Measurements from ENCODE around the gene C19orf81.

The C19orf81 gene

GRCh38 chr19:50629801-50630200, 19.4 kb upstream of the C19orf81 start:
- DNase-seq: no peak

- DNase-seq: no peak
These were observed 17.0 kb upstream of the C19orf81 start for GRCh38 chr19:50632151-50632835.

GRCh38 chr19:50633359-50633758, 15.9 kb upstream of the C19orf81 start:
- no peak for DNase-seq

- DNase-seq: no peak
These were observed 15.3 kb upstream of the C19orf81 start for GRCh38 chr19:50633973-50634372.

- DNase-seq: no peak
These were observed 12.7 kb upstream of the C19orf81 start for GRCh38 chr19:50636317-50637085.

GRCh38 chr19:50638600-50638999, 10.6 kb upstream of the C19orf81 start:
- DNase-seq: no peak

GRCh38 chr19:50639121-50640112, 9.8 kb upstream of the C19orf81 start, which contains the start of gene SYT3:
SYT3 (minus strand) TSS chr19:50639881; CDS start chr19:50637411, 2,470 bp downstream.
- no peak for DNase-seq

GRCh38 chr19:50640368-50640767, 8.9 kb upstream of the C19orf81 start:
- DNase-seq: no peak

- no peak for DNase-seq
These were observed 4.8 kb upstream of the C19orf81 start for GRCh38 chr19:50644315-50644915.

- no peak for DNase-seq
These were observed 4.1 kb upstream of the C19orf81 start for GRCh38 chr19:50645107-50645506.

- no peak for DNase-seq
These were observed 3.0 kb upstream of the C19orf81 start for GRCh38 chr19:50646074-50646807.

GRCh38 chr19:50647879-50648615, 1.2 kb upstream of the C19orf81 start:
- DNase-seq: no peak

GRCh38 chr19:50648659-50649058, 586 bp upstream of the C19orf81 start:
- DNase-seq: no peak

GRCh38 chr19:50651174-50651573, 1.9 kb downstream of the C19orf81 start:
- DNase-seq: no peak

GRCh38 chr19:50652722-50653121, 3.5 kb downstream of the C19orf81 start:
- DNase-seq: no peak

- no peak for DNase-seq
These were observed 5.6 kb downstream of the C19orf81 start for GRCh38 chr19:50654882-50655281.

- no peak for DNase-seq
These were observed 8.0 kb downstream of the C19orf81 start for GRCh38 chr19:50657222-50657669.

GRCh38 chr19:50657712-50658440, 8.6 kb downstream of the C19orf81 start:
- peak; percentile 57 to 66 for DNase-seq

GRCh38 chr19:50658441-50659317, 9.4 kb downstream of the C19orf81 start:
- DNase-seq: peak; percentile 60 to 63
